Measurements from ENCODE around the gene MFSD8.
"Not testable (repeated sequence)": the region's sequence is repeated elsewhere in the genome, so short reads cannot be mapped to it uniquely, and the experiment has no call there.

The MFSD8 gene

DNA sequence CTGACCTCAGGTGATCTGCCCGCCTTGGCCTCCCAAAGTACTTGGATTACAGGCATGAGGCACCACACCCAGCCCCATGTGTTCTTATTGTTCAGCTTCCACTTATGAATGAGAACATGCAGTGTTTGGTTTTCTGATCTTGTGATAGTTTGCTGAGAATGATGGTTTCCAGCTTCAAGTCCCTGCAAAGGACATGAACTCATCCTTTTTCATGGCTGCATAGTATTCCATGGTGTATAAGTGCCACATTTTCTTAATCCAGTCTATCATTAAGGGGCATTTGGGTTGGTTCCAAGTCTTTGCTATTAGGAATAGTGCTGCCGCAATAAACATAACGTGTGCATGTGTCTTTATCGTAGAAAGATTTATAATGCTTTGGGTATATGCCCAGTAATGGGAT, 65.3 kb downstream of the MFSD8 start:
- H3K9me3 ChIP-seq (ENCODE audit: control insufficient read depth in 5 of 5, low read length in 5 of 5); H3K36me3 ChIP-seq (ENCODE audit: control insufficient read depth in 5 of 5, insufficient read depth in 5 of 5, low read length in 5 of 5); H3K4me3 ChIP-seq (ENCODE audit: low read depth in 1 of 5, low read length in 5 of 5); H3K4me1 ChIP-seq (ENCODE audit: control insufficient read depth in 5 of 5, insufficient read depth in 5 of 5, low read length in 5 of 5); H3K27ac ChIP-seq (ENCODE audit: low read depth, low read length); H3K9ac ChIP-seq (ENCODE audit: low read length in 5 of 5); H3K27me3 ChIP-seq (ENCODE audit: control insufficient read depth in 5 of 5, insufficient read depth in 4 of 5, low read length in 5 of 5): not testable (repeated sequence)

GRCh38 chr4:127896528-127896927, 68.4 kb downstream of the MFSD8 start:
- H3K9ac ChIP-seq (ENCODE audit: low read length in 5 of 5) = no peak overlapping the region
- no peaks in the 10 kb centered on the region for H3K27me3 ChIP-seq (ENCODE audit: control insufficient read depth in 5 of 5, insufficient read depth in 4 of 5, low read length in 5 of 5)
- no peak overlapping the region for H3K4me3 ChIP-seq (ENCODE audit: low read depth in 1 of 5, low read length in 5 of 5)
- H3K36me3 ChIP-seq (ENCODE audit: control insufficient read depth in 5 of 5, insufficient read depth in 5 of 5, low read length in 5 of 5) = peaks cover 0 to 4% (median 0%) of the 10 kb centered on the region in 5 donors
- no peaks in the 10 kb centered on the region for H3K9me3 ChIP-seq (ENCODE audit: control insufficient read depth in 5 of 5, low read length in 5 of 5)
- no peak overlapping the region for H3K27ac ChIP-seq (ENCODE audit: low read depth, low read length)
- H3K4me1 ChIP-seq (ENCODE audit: control insufficient read depth in 5 of 5, insufficient read depth in 5 of 5, low read length in 5 of 5) = no peaks in the 10 kb centered on the region

- H3K4me1 ChIP-seq (ENCODE audit: control insufficient read depth in 5 of 5, insufficient read depth in 5 of 5, low read length in 5 of 5) = no peaks in the 10 kb centered on the region
- peaks cover 0 to 4% (median 0%) of the 10 kb centered on the region in 5 donors for H3K36me3 ChIP-seq (ENCODE audit: control insufficient read depth in 5 of 5, insufficient read depth in 5 of 5, low read length in 5 of 5)
- no peak overlapping the region for H3K4me3 ChIP-seq (ENCODE audit: low read depth in 1 of 5, low read length in 5 of 5)
- H3K27me3 ChIP-seq (ENCODE audit: control insufficient read depth in 5 of 5, insufficient read depth in 4 of 5, low read length in 5 of 5) = no peaks in the 10 kb centered on the region
- H3K9ac ChIP-seq (ENCODE audit: low read length in 5 of 5) = no peak overlapping the region
- no peak overlapping the region for H3K27ac ChIP-seq (ENCODE audit: low read depth, low read length)
- H3K9me3 ChIP-seq (ENCODE audit: control insufficient read depth in 5 of 5, low read length in 5 of 5) = no peaks in the 10 kb centered on the region
Measured at GRCh38 chr4:127896069-127896468, 68.9 kb downstream of the MFSD8 start.

GRCh38 chr4:127889903-127890302, 75.1 kb downstream of the MFSD8 start:
- Histone ChIP-seq H3K36me3 (ENCODE audit: control insufficient read depth in 5 of 5, insufficient read depth in 5 of 5, low read length in 5 of 5) (peaks cover 0 to 13% (median 5%) of the 10 kb centered on the region in 5 donors), H3K27ac (ENCODE audit: low read depth, low read length) (no peak overlapping the region)

DNA sequence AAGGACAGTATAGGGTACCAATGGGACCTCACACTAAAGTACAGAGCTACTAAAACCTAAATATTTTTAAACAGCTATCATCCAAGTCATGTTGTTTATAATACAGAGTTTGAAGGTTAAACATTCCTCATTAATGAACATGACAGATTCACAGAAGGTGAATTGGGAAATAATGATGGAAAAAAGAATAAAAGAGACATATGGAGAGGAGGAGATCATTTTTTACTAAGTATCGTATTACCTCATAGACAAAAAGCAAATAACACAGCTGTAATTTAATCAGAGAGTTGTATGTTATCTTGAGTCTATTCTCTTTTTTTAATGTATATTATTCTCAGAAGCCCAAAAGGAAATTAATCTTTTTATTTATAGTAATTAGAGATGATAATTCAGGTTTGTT, 76.4 kb downstream of the MFSD8 start:
- no peaks in the 10 kb centered on the region for H3K27me3 ChIP-seq (ENCODE audit: control insufficient read depth in 5 of 5, insufficient read depth in 4 of 5, low read length in 5 of 5)
- no peaks in the 10 kb centered on the region for H3K9me3 ChIP-seq (ENCODE audit: control insufficient read depth in 5 of 5, low read length in 5 of 5)
- H3K4me3 ChIP-seq (ENCODE audit: low read depth in 1 of 5, low read length in 5 of 5) = no peak overlapping the region
- H3K4me1 ChIP-seq (ENCODE audit: control insufficient read depth in 5 of 5, insufficient read depth in 5 of 5, low read length in 5 of 5) = no peaks in the 10 kb centered on the region
- H3K27ac ChIP-seq (ENCODE audit: low read depth, low read length) = no peak overlapping the region
- peaks cover 0 to 9% (median 5%) of the 10 kb centered on the region in 5 donors for H3K36me3 ChIP-seq (ENCODE audit: control insufficient read depth in 5 of 5, insufficient read depth in 5 of 5, low read length in 5 of 5)
- H3K9ac ChIP-seq (ENCODE audit: low read length in 5 of 5) = no peak overlapping the region

More at GRCh38 chr4:127889903-127890302, 75.1 kb downstream of the MFSD8 start:
- Histone ChIP-seq H3K27me3 (ENCODE audit: control insufficient read depth in 5 of 5, insufficient read depth in 4 of 5, low read length in 5 of 5) (no peaks in the 10 kb centered on the region), H3K9ac (ENCODE audit: low read length in 5 of 5) (no peak overlapping the region), H3K9me3 (ENCODE audit: control insufficient read depth in 5 of 5, low read length in 5 of 5) (no peaks in the 10 kb centered on the region), H3K4me3 (ENCODE audit: low read depth in 1 of 5, low read length in 5 of 5) (no peak overlapping the region), H3K4me1 (ENCODE audit: control insufficient read depth in 5 of 5, insufficient read depth in 5 of 5, low read length in 5 of 5) (no peaks in the 10 kb centered on the region)

- no peaks in the 10 kb centered on the region for H3K27me3 ChIP-seq (ENCODE audit: control insufficient read depth in 5 of 5, insufficient read depth in 4 of 5, low read length in 5 of 5)
- H3K9me3 ChIP-seq (ENCODE audit: control insufficient read depth in 5 of 5, low read length in 5 of 5) = no peaks in the 10 kb centered on the region
- H3K9ac ChIP-seq (ENCODE audit: low read length in 5 of 5) = peak overlapping the region in 4 of 5 donors; percentile 74 to 91 (median 78)
- peaks cover 0 to 5% (median 2%) of the 10 kb centered on the region in 5 donors for H3K36me3 ChIP-seq (ENCODE audit: control insufficient read depth in 5 of 5, insufficient read depth in 5 of 5, low read length in 5 of 5)
- H3K27ac ChIP-seq (ENCODE audit: low read depth, low read length) = no peak overlapping the region
- peaks cover 3 to 15% (median 13%) of the 10 kb centered on the region in 5 donors for H3K4me1 ChIP-seq (ENCODE audit: control insufficient read depth in 5 of 5, insufficient read depth in 5 of 5, low read length in 5 of 5)
- H3K4me3 ChIP-seq (ENCODE audit: low read depth in 1 of 5, low read length in 5 of 5) = peak overlapping the region; percentile 67 to 99 (median 96)
Measured at GRCh38 chr4:127881563-127881864, 83.5 kb downstream of the MFSD8 start.

GRCh38 chr4:127880763-127881562, 84.0 kb downstream of the MFSD8 start, which contains the start of gene PLK4:
PLK4 (plus strand) TSS chr4:127880893; CDS start chr4:127881135, 242 bp downstream.
- Histone ChIP-seq H3K27me3 (ENCODE audit: control insufficient read depth in 5 of 5, insufficient read depth in 4 of 5, low read length in 5 of 5) (no peaks in the 10 kb centered on the region), H3K36me3 (ENCODE audit: control insufficient read depth in 5 of 5, insufficient read depth in 5 of 5, low read length in 5 of 5) (peaks cover 0 to 5% (median 0%) of the 10 kb centered on the region in 5 donors), H3K9ac (ENCODE audit: low read length in 5 of 5) (peak within 1 kb of the TSS; percentile 60 to 91 (median 78)), H3K4me1 (ENCODE audit: control insufficient read depth in 5 of 5, insufficient read depth in 5 of 5, low read length in 5 of 5) (peaks cover 3 to 15% (median 13%) of the 10 kb centered on the region in 5 donors), H3K4me3 (ENCODE audit: low read depth in 1 of 5, low read length in 5 of 5) (peak within 1 kb of the TSS; percentile 83 to 99 (median 96)), H3K9me3 (ENCODE audit: control insufficient read depth in 5 of 5, low read length in 5 of 5) (no peaks in the 10 kb centered on the region), H3K27ac (ENCODE audit: low read depth, low read length) (peak within 1 kb of the TSS; percentile 56)

GRCh38 chr4:127875791-127876190, 89.2 kb downstream of the MFSD8 start:
- Histone ChIP-seq H3K27ac (ENCODE audit: low read depth, low read length) (no peak overlapping the region), H3K4me1 (ENCODE audit: control insufficient read depth in 5 of 5, insufficient read depth in 5 of 5, low read length in 5 of 5) (peaks cover 0 to 8% (median 7%) of the 10 kb centered on the region in 5 donors), H3K4me3 (ENCODE audit: low read depth in 1 of 5, low read length in 5 of 5) (no peak overlapping the region), H3K9me3 (ENCODE audit: control insufficient read depth in 5 of 5, low read length in 5 of 5) (no peaks in the 10 kb centered on the region), H3K27me3 (ENCODE audit: control insufficient read depth in 5 of 5, insufficient read depth in 4 of 5, low read length in 5 of 5) (no peaks in the 10 kb centered on the region), H3K9ac (ENCODE audit: low read length in 5 of 5) (no peak overlapping the region), H3K36me3 (ENCODE audit: control insufficient read depth in 5 of 5, insufficient read depth in 5 of 5, low read length in 5 of 5) (no peaks in the 10 kb centered on the region)

- Histone ChIP-seq H3K4me1 (ENCODE audit: control insufficient read depth in 5 of 5, insufficient read depth in 5 of 5, low read length in 5 of 5) (peaks cover 0 to 11% (median 0%) of the 10 kb centered on the region in 5 donors), H3K36me3 (ENCODE audit: control insufficient read depth in 5 of 5, insufficient read depth in 5 of 5, low read length in 5 of 5) (no peaks in the 10 kb centered on the region), H3K9ac (ENCODE audit: low read length in 5 of 5) (peak overlapping the region in 1 of 5 donors; percentile 1), H3K27ac (ENCODE audit: low read depth, low read length) (no peak overlapping the region), H3K27me3 (ENCODE audit: control insufficient read depth in 5 of 5, insufficient read depth in 4 of 5, low read length in 5 of 5) (no peaks in the 10 kb centered on the region), H3K4me3 (ENCODE audit: low read depth in 1 of 5, low read length in 5 of 5) (no peak overlapping the region), H3K9me3 (ENCODE audit: control insufficient read depth in 5 of 5, low read length in 5 of 5) (no peaks in the 10 kb centered on the region)
Measured at GRCh38 chr4:127870688-127871087, 94.3 kb downstream of the MFSD8 start.

DNA sequence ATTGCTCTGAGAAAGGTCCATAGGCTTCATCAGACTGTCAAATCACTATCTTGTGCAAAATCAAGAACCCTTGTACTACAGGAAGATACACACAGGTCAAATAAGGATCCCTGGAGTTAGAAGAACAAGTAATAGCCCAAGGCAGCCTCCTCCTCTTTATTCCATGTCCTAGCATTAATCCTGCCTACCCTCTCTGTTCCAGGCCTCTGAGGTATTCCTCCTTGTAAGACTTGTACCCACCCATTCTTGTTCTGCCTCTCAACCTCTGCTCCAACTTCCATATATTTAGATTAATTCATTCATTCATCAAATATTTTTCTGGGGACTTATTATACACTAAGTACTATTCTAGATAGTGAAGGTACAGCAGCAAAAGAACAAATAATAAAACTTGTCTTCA, 94.7 kb downstream of the MFSD8 start:
- Histone ChIP-seq H3K9me3 (ENCODE audit: control insufficient read depth in 5 of 5, low read length in 5 of 5) (no peaks in the 10 kb centered on the region), H3K4me3 (ENCODE audit: low read depth in 1 of 5, low read length in 5 of 5) (no peak overlapping the region), H3K4me1 (ENCODE audit: control insufficient read depth in 5 of 5, insufficient read depth in 5 of 5, low read length in 5 of 5) (peaks cover 0 to 11% (median 0%) of the 10 kb centered on the region in 5 donors), H3K36me3 (ENCODE audit: control insufficient read depth in 5 of 5, insufficient read depth in 5 of 5, low read length in 5 of 5) (no peaks in the 10 kb centered on the region), H3K27me3 (ENCODE audit: control insufficient read depth in 5 of 5, insufficient read depth in 4 of 5, low read length in 5 of 5) (no peaks in the 10 kb centered on the region), H3K9ac (ENCODE audit: low read length in 5 of 5) (no peak overlapping the region), H3K27ac (ENCODE audit: low read depth, low read length) (no peak overlapping the region)

All from subcutaneous abdominal adipose tissue (tissue), 5 donors.